ENCODE measurements around the gene MBD5.
A peak's percentile ranks its signal among the peaks of the same experiment; 100 is the strongest.

Gene MBD5

GRCh38 chr2:148527488-148528340 lies 506.8 kb downstream of the MBD5 start:
- no peak for TF ChIP-seq CTCF (IDR thresholded peaks at IDR 0.05; ENCODE audit: poor library complexity, severe bottlenecking)
- ATAC-seq (ENCODE audit: low read depth): peak; percentile 20; the same call in 1 of the 3 replicates
- no peaks in the 10 kb centered on the region for H3K36me3 ChIP-seq (ENCODE audit: low read depth)
- H3K4me1 ChIP-seq (ENCODE audit: insufficient read depth, poor library complexity, severe bottlenecking): no peaks in the 10 kb centered on the region
- no peaks in the 10 kb centered on the region for H3K27me3 ChIP-seq (ENCODE audit: insufficient read depth, poor library complexity, severe bottlenecking)
- no peaks in the 10 kb centered on the region for H3K9me3 ChIP-seq (ENCODE audit: severe bottlenecking)
- no peak for DNase-seq (ENCODE audit: low spot score)
- H3K27ac ChIP-seq (ENCODE audit: poor library complexity, severe bottlenecking): no peak overlapping the region
- no peak overlapping the region for H3K4me3 ChIP-seq (ENCODE audit: severe bottlenecking)

GRCh38 chr2:148528356-148529064 lies 507.6 kb downstream of the MBD5 start:
- Histone ChIP-seq H3K9me3 (ENCODE audit: severe bottlenecking) (no peaks in the 10 kb centered on the region), H3K27ac (ENCODE audit: poor library complexity, severe bottlenecking) (no peak overlapping the region), H3K27me3 (ENCODE audit: insufficient read depth, poor library complexity, severe bottlenecking) (no peaks in the 10 kb centered on the region), H3K4me1 (ENCODE audit: insufficient read depth, poor library complexity, severe bottlenecking) (no peaks in the 10 kb centered on the region), H3K4me3 (ENCODE audit: severe bottlenecking) (no peak overlapping the region), H3K36me3 (ENCODE audit: low read depth) (no peaks in the 10 kb centered on the region)
- no peak for ATAC-seq (ENCODE audit: low read depth)
- TF ChIP-seq CTCF (IDR thresholded peaks at IDR 0.05; ENCODE audit: poor library complexity, severe bottlenecking): no peak
- no peak for DNase-seq (ENCODE audit: low spot score)

- no peaks in the 10 kb centered on the region for H3K27me3 ChIP-seq (ENCODE audit: insufficient read depth, poor library complexity, severe bottlenecking)
- DNase-seq (ENCODE audit: low spot score) (no peak), ATAC-seq (ENCODE audit: low read depth) (no peak)
- TF ChIP-seq CTCF (IDR thresholded peaks at IDR 0.05; ENCODE audit: poor library complexity, severe bottlenecking): no peak
- no peaks in the 10 kb centered on the region for H3K36me3 ChIP-seq (ENCODE audit: low read depth)
- H3K27ac ChIP-seq (ENCODE audit: poor library complexity, severe bottlenecking): no peak overlapping the region
- H3K4me1 ChIP-seq (ENCODE audit: insufficient read depth, poor library complexity, severe bottlenecking): no peaks in the 10 kb centered on the region
- no peaks in the 10 kb centered on the region for H3K9me3 ChIP-seq (ENCODE audit: severe bottlenecking)
- H3K4me3 ChIP-seq (ENCODE audit: severe bottlenecking): no peak overlapping the region
These were observed 508.9 kb downstream of the MBD5 start for GRCh38 chr2:148529745-148530144.

GRCh38 chr2:148530350-148530749 lies 509.5 kb downstream of the MBD5 start:
- Histone ChIP-seq H3K27ac (ENCODE audit: poor library complexity, severe bottlenecking) (no peak overlapping the region), H3K27me3 (ENCODE audit: insufficient read depth, poor library complexity, severe bottlenecking) (no peaks in the 10 kb centered on the region), H3K4me1 (ENCODE audit: insufficient read depth, poor library complexity, severe bottlenecking) (no peaks in the 10 kb centered on the region), H3K4me3 (ENCODE audit: severe bottlenecking) (no peak overlapping the region), H3K9me3 (ENCODE audit: severe bottlenecking) (no peaks in the 10 kb centered on the region), H3K36me3 (ENCODE audit: low read depth) (no peaks in the 10 kb centered on the region)
- no peak for ATAC-seq (ENCODE audit: low read depth)
- no peak for DNase-seq (ENCODE audit: low spot score)
- TF ChIP-seq CTCF (IDR thresholded peaks at IDR 0.05; ENCODE audit: poor library complexity, severe bottlenecking): no peak

Measured in RWPE2 (cell line).